Mucosa of rectum (tissue), 2 donors: Measurements from ENCODE around the gene DDX27.

Source experiments
- H3K27ac ChIP-seq, 2 donors: one replicate each; pipeline ENCODE4 v1.7.0; 2013; ENCODE audit warnings: inconsistent platforms in 2 of 2, low read depth in 2 of 2, low read length in 2 of 2
- H3K27me3 ChIP-seq, 2 donors: one replicate each; pipeline ENCODE4 v1.7.0; 2013; ENCODE audit warnings: low read length in 2 of 2; ENCODE audit not compliant: control insufficient read depth in 2 of 2, insufficient read depth in 2 of 2
- H3K36me3 ChIP-seq, 2 donors: one replicate each; pipeline ENCODE4 v1.7.0; 2013; ENCODE audit warnings: low read length in 2 of 2; ENCODE audit not compliant: control insufficient read depth in 2 of 2, insufficient read depth in 2 of 2
- H3K4me1 ChIP-seq, 2 donors: one replicate each; pipeline ENCODE4 v1.7.0; 2013; ENCODE audit warnings: low read length in 2 of 2, mild to moderate bottlenecking in 1 of 2; ENCODE audit not compliant: control insufficient read depth in 2 of 2, insufficient read depth in 2 of 2
- H3K4me3 ChIP-seq, 2 donors: one replicate each; pipeline ENCODE4 v1.7.0; 2013; ENCODE audit warnings: low read length in 2 of 2
- H3K9ac ChIP-seq, 2 donors: one replicate each; pipeline ENCODE4 v1.7.0; 2013; ENCODE audit warnings: low read length in 2 of 2, low read depth in 1 of 2, mild to moderate bottlenecking in 1 of 2
- H3K9me3 ChIP-seq, 2 donors: one replicate each; pipeline ENCODE4 v1.7.0; 2013; ENCODE audit warnings: low read length in 2 of 2; ENCODE audit not compliant: control insufficient read depth in 2 of 2
- donor health status: healthy.
- donor health status: Normal muscosa, but diverticular disease.

Gene DDX27

GRCh38 chr20:49247169-49247723 lies 28.0 kb downstream of the DDX27 start:
- no peak overlapping the region for H3K27ac ChIP-seq
- H3K36me3 ChIP-seq: peaks cover 75% of the 10 kb centered on the region in 2 donors
- H3K4me1 ChIP-seq: no peaks in the 10 kb centered on the region
- H3K9ac ChIP-seq: no peak overlapping the region
- no peaks in the 10 kb centered on the region for H3K27me3 ChIP-seq
- H3K9me3 ChIP-seq: no peaks in the 10 kb centered on the region
- no peak overlapping the region for H3K4me3 ChIP-seq

DNA sequence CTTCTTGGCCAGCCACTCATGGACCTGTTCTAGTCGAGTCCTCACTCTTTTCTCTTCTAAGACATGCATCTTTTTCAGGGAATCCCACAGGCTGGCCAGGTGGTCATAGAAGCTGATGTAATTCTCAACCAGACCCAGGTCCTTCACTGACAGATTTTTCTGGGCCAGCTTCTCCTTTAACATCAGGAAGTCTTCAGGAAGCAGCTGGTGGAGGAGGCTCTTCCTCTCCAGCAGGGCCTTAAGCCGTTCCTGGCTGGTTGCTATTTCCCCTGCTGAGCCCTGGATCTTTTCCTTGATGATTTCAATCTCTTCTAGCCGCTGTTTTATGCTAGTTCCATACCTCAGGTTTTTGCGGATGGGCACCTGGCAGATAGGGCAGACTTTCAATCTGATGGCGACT lies 28.6 kb downstream of the DDX27 start:
- Histone ChIP-seq H3K9me3 (no peaks in the 10 kb centered on the region), H3K27ac (no peak overlapping the region), H3K27me3 (no peaks in the 10 kb centered on the region), H3K36me3 (peaks cover 74 to 78% of the 10 kb centered on the region in 2 donors), H3K4me3 (no peak overlapping the region), H3K9ac (no peak overlapping the region), H3K4me1 (no peaks in the 10 kb centered on the region)

DNA sequence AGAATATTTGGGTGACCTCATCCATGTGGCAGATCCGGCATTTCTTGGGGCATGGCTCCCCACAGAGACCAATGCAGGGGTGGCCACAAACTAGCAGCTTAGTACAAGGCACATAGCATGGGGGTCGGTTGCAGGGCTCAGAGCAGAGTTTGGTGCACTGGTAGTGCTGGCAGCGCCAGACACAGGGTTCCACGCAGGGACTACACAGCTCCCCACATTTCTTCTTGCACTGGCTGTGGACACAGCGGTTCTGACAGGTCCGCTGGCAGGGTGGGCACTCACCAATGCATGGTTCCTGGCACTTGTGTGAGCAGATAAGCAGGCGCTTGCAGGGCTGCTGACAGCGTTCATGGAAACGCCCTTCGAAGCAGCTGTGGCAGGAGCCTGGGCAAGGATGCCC lies 29.1 kb downstream of the DDX27 start:
- Histone ChIP-seq H3K27me3 (no peaks in the 10 kb centered on the region), H3K36me3 (peaks cover 74 to 78% of the 10 kb centered on the region in 2 donors), H3K4me3 (no peak overlapping the region), H3K4me1 (no peaks in the 10 kb centered on the region), H3K9me3 (no peaks in the 10 kb centered on the region), H3K27ac (no peak overlapping the region), H3K9ac (no peak overlapping the region)

GRCh38 chr20:49248879-49249665 lies 29.9 kb downstream of the DDX27 start:
- Histone ChIP-seq H3K4me3 (no peak overlapping the region), H3K36me3 (peaks cover 75% of the 10 kb centered on the region in 2 donors), H3K27me3 (no peaks in the 10 kb centered on the region), H3K9ac (no peak overlapping the region), H3K27ac (no peak overlapping the region), H3K9me3 (no peaks in the 10 kb centered on the region), H3K4me1 (no peaks in the 10 kb centered on the region)

DNA sequence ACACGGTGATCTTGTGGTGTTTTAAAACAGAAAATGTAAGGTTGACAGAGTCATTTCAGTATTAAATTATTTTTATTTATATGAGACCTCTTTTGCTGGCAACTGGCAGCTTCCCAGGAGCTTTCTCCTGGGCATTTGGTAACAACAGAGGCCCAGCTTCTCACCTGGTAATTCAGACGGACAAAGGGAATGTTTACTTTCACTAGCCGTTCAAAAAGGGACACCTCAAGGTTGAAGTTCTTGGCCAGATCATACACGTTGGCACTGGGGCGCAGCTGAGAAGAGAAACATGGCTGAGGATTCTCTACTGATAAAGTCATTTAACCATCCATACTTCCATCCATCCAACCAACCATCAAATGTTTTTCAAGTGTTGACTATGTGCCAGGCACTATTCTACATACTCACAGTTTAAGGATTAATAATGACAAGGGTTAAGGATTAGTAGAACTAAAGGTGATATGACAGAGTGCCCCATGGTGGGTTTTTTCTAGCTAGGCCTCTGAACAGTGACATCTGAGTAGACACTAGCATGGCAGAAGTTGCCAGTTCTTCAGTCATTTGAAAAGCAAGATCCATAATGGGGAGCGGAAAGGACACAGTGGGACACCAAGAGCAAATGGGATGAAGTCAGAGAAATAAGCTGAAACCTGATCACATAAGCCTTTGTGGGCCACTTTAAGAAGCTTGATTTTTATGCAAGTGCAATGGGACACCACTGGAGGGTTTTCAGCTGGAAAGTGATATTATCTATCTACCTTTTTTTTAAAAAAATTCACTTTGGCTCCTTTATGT lies 33.5 kb downstream of the DDX27 start:
- Histone ChIP-seq H3K9ac (no peak overlapping the region), H3K9me3 (no peaks in the 10 kb centered on the region), H3K36me3 (peaks cover 80 to 81% of the 10 kb centered on the region in 2 donors), H3K27ac (no peak overlapping the region), H3K27me3 (no peaks in the 10 kb centered on the region), H3K4me3 (no peak overlapping the region), H3K4me1 (no peaks in the 10 kb centered on the region)

DNA sequence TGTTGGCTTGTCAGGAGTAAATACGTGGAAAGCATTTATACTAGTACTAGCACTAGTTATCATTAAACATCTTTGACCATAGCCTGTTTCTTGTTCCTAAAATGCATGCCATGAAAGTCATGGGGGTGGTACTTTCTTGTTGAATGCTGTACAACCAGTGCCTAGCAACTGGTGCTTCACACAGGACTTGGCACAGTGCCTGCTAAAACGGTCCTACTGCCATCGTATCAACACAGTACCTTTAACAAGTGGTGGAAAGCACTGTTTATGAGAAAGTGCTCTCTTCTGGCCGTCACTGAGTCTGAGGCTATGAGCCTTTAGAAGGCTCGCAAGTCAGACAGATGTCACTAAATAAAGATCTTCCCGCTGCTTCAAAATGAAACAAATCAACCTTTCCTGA lies 37.0 kb downstream of the DDX27 start:
- Histone ChIP-seq H3K9ac (no peak overlapping the region), H3K27me3 (no peaks in the 10 kb centered on the region), H3K27ac (no peak overlapping the region), H3K36me3 (peaks cover 71% of the 10 kb centered on the region in 2 donors), H3K4me1 (no peaks in the 10 kb centered on the region), H3K9me3 (no peaks in the 10 kb centered on the region), H3K4me3 (no peak overlapping the region)

DNA sequence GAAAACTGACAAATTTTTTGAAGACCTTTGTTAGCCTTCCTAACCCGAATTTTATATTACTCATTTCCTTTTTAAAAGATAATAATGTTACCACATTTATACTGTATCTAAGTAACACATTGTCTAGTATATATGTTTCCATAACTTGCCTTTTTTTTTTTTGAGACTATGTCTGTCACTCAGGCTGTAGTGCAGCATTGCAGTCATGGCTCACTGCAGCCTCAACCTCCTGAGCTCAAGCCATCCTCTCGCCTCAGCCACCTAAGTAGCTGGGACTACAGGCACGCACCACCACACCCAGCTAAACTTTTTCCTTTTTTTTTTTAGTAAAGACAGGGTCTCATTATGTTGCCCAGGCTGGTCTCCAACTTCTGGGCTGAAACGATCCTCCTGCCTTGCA lies 40.1 kb downstream of the DDX27 start:
- Histone ChIP-seq H3K9ac (no peak overlapping the region), H3K36me3 (peaks cover 66 to 70% of the 10 kb centered on the region in 2 donors), H3K9me3 (no peaks in the 10 kb centered on the region), H3K27me3 (no peaks in the 10 kb centered on the region), H3K4me3 (no peak overlapping the region), H3K4me1 (no peaks in the 10 kb centered on the region), H3K27ac (no peak overlapping the region)

GRCh38 chr20:49259799-49260198 lies 40.6 kb downstream of the DDX27 start:
- no peak overlapping the region for H3K27ac ChIP-seq

GRCh38 chr20:49260218-49260617 lies 41.0 kb downstream of the DDX27 start:
- Histone ChIP-seq H3K9me3 (no peaks in the 10 kb centered on the region), H3K4me3 (no peak overlapping the region), H3K4me1 (no peaks in the 10 kb centered on the region), H3K27ac (no peak overlapping the region), H3K36me3 (peaks cover 69 to 74% of the 10 kb centered on the region in 2 donors), H3K27me3 (no peaks in the 10 kb centered on the region), H3K9ac (no peak overlapping the region)

More at GRCh38 chr20:49259799-49260198, 40.6 kb downstream of the DDX27 start:
- Histone ChIP-seq H3K4me1 (no peaks in the 10 kb centered on the region), H3K9ac (no peak overlapping the region), H3K36me3 (peaks cover 67 to 70% of the 10 kb centered on the region in 2 donors), H3K27me3 (no peaks in the 10 kb centered on the region), H3K4me3 (no peak overlapping the region), H3K9me3 (no peaks in the 10 kb centered on the region)

- no peaks in the 10 kb centered on the region for H3K9me3 ChIP-seq
- no peak overlapping the region for H3K4me3 ChIP-seq
- no peak overlapping the region for H3K27ac ChIP-seq
- H3K4me1 ChIP-seq: no peaks in the 10 kb centered on the region
- H3K9ac ChIP-seq: no peak overlapping the region
- peaks cover 68 to 72% of the 10 kb centered on the region in 2 donors for H3K36me3 ChIP-seq
- H3K27me3 ChIP-seq: no peaks in the 10 kb centered on the region
Measured at GRCh38 chr20:49261173-49261572, 42.0 kb downstream of the DDX27 start.
